ENCODE measurements around the gene LIPC. TPM values are rescaled to one million over a fixed set of nuclear protein-coding genes. Genes with fewer than 3 reads are reported as not detected.

LIPC gene
- total and polyA plus RNA-seq, 7 donors = 0.01 TPM; not detected in 6

DNA sequence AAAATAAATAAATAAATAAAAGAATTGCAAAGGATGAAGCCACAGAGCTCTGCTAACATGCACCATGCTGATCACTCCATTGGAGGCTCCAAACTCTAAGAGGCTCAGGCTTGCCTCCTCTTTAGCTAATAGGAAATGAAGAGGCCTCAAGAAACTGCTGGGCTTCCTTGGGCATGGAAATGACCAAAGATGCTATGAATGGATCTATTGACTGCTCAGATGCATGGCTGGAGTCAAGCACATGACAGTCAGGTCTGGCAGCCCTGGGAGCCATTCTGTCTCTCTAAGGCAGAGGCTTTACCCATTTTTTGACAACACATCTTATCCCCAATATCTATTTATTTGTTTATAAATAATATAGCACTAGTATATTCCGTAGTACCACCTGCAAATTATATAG lies 5.3 kb upstream of the LIPC start:
- Histone ChIP-seq H3K4me3 (no peak overlapping the region), H3K9me3 (no peaks in the 10 kb centered on the region), H3K27me3 (ENCODE audit: insufficient read depth in 3 of 3, low read length in 2 of 3) (no peaks in the 10 kb centered on the region), H3K36me3 (ENCODE audit: insufficient read depth in 1 of 2, low read depth in 1 of 2) (no peaks in the 10 kb centered on the region), H3K27ac (no peak overlapping the region), H3K4me1 (no peaks in the 10 kb centered on the region)
- intact Hi-C loops (cut with DNase I) = no loop called here
- 92 to 100% (median 100%) methylated on average over 1 of the region's 1 CpG for WGBS, 3 donors
- ATAC-seq (no peak), DNase-seq (no peak)
- TF ChIP-seq, protein P1, sequence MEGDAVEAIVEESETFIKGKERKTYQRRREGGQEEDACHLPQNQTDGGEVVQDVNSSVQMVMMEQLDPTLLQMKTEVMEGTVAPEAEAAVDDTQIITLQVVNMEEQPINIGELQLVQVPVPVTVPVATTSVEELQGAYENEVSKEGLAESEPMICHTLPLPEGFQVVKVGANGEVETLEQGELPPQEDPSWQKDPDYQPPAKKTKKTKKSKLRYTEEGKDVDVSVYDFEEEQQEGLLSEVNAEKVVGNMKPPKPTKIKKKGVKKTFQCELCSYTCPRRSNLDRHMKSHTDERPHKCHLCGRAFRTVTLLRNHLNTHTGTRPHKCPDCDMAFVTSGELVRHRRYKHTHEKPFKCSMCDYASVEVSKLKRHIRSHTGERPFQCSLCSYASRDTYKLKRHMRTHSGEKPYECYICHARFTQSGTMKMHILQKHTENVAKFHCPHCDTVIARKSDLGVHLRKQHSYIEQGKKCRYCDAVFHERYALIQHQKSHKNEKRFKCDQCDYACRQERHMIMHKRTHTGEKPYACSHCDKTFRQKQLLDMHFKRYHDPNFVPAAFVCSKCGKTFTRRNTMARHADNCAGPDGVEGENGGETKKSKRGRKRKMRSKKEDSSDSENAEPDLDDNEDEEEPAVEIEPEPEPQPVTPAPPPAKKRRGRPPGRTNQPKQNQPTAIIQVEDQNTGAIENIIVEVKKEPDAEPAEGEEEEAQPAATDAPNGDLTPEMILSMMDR (IDR thresholded peaks at IDR 0.05) = no peak

DNA sequence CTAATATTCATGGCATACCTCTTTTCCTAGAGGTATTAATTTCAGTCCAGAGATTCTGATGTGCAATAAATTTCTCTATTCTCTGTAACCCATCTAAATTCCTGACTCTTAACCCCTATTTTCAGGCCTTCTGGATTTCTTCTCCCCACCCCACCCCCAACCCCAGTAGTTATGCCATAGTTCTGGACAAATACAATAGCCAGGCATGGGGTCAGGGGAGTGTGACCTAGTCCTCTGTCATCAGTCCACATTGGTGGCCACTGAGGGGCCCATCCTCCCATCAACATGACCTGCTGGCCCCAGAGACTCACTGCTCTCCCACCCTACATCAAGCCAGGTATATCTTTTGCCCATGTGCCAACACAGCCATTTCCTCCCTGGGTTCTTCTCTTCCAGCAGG lies 3.8 kb upstream of the LIPC start:
- Histone ChIP-seq H3K9me3 (no peaks in the 10 kb centered on the region), H3K27ac (no peak overlapping the region), H3K27me3 (ENCODE audit: insufficient read depth in 3 of 3, low read length in 2 of 3) (no peaks in the 10 kb centered on the region), H3K4me3 (no peak overlapping the region), H3K36me3 (ENCODE audit: insufficient read depth in 1 of 2, low read depth in 1 of 2) (no peaks in the 10 kb centered on the region), H3K4me1 (peaks cover 10% of the 10 kb centered on the region)
- intact Hi-C loops (cut with DNase I) = no loop called here
- DNase-seq (no peak), ATAC-seq (no peak)
- TF ChIP-seq, protein P1 (IDR thresholded peaks at IDR 0.05) = no peak

DNA sequence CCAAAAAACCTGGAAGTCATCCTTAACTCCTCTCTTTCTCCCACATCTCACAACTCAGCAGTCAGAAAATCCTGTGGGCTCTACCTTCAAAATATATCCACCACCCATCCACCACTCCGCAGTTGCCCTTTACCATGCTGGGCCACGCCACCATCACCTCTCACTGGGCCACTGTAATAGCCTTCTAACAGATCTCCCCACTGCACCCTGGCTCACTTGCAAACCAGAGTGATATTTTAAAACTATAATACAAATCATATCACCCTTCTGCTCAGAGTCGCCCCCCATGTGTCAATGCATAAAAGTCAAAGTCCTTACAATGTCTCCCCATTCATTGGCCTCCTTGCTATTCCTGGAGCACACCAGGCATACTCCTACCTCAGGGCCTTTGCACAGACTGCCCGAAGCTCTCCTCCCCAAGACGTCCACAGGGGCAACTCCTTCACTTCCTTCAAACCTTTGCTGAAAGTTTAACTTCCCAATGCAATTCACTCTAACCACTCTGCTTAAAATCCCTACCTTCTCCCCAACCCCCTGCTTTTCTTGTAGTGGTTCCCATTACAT lies 1.5 kb upstream of the LIPC start:
- intact Hi-C loops (cut with DNase I) = loop anchor here in 1 of 2 donors (5.0 kb wide), 1 partner anchor 48 kb away; no protein-coding TSS in a partner anchor

DNA sequence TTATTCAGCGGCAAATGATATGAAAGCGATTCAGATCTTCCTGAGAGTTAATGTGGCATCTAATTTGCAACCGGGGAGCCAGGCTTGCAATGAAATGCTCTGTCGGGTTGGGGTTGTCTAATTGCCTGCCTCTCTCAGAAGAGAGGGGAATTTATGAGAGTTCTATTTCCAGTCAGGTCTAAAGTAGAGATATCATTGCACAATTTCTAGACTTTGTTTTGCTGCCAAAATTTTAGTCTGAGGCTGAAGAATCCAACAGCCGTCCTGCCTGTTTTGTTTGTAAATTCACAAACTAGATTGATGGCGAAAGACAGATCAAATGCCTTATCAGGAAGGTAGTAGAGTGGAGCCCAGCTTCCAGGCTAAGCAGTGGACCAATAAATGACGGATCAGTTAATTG lies 610 bp downstream of the LIPC start:
- WGBS, 3 donors = 45 to 75% (median 54%) methylated on average over 7 of the region's 7 CpGs
- H3K36me3 ChIP-seq (ENCODE audit: insufficient read depth in 1 of 2, low read depth in 1 of 2) = no peaks in the 10 kb centered on the region
- no peaks in the 10 kb centered on the region for H3K27me3 ChIP-seq (ENCODE audit: insufficient read depth in 3 of 3, low read length in 2 of 3)
- no peak overlapping the region for H3K4me3 ChIP-seq
- TF ChIP-seq, protein P1 (IDR thresholded peaks at IDR 0.05) = no peak
- no peak overlapping the region for H3K27ac ChIP-seq
- intact Hi-C loops (cut with DNase I) = loop anchor here in 1 of 2 donors (5.0 kb wide), 1 partner anchor 50 kb away; no protein-coding TSS in a partner anchor
- H3K4me1 ChIP-seq = peaks cover 10% of the 10 kb centered on the region
- no peak for DNase-seq
- ATAC-seq = peak in 2 of 4 donors; percentile 37 to 69
- no peaks in the 10 kb centered on the region for H3K9me3 ChIP-seq

More for the DNA sequence above, 1.5 kb upstream of the LIPC start:
- H3K4me3 ChIP-seq = no peak overlapping the region
- H3K4me1 ChIP-seq = peaks cover 10% of the 10 kb centered on the region
- WGBS, 3 donors = 97 to 98% (median 97%) methylated on average over 5 of the region's 5 CpGs
- no peaks in the 10 kb centered on the region for H3K36me3 ChIP-seq (ENCODE audit: insufficient read depth in 1 of 2, low read depth in 1 of 2)
- ATAC-seq (no peak), DNase-seq (no peak)
- TF ChIP-seq, protein P1 (IDR thresholded peaks at IDR 0.05) = no peak
- H3K27me3 ChIP-seq (ENCODE audit: insufficient read depth in 3 of 3, low read length in 2 of 3) = no peaks in the 10 kb centered on the region
- H3K9me3 ChIP-seq = no peaks in the 10 kb centered on the region
- H3K27ac ChIP-seq = no peak overlapping the region
